Natural killer cell treated with Interleukin-12 subunit alpha and Interleukin-12 subunit beta and Interleukin-15 and Interleukin-18, amount 100 ng/mL, for 72 hours (primary cell): ENCODE measurements around the gene CD6. TPM values are rescaled to one million over a fixed set of nuclear protein-coding genes. Genes with fewer than 3 reads are reported as not detected.
"Not testable (repeated sequence)": the region's sequence is repeated elsewhere in the genome, so short reads cannot be mapped to it uniquely, and the experiment has no call there.

Experiments used
- ATAC-seq, 2 donors: fragments of 150-1000 bp; cut with Tn5 transposase in 1 of 2; sonication (Bioruptor Pico), chemical (Tn5 transposase) in 1 of 2; 2 replicates each; pipeline ENCODE4 v1.10.0; 2021
- DNase-seq: peaks from one replicate; pipeline ENCODE4 v3.0.0; 2022; ENCODE audit warnings: low spot score
- H3K27ac Mint-ChIP-seq, 2 donors: 1 replicate in 1 of 2; 2 replicates in 1 of 2; pipeline ENCODE4 v1.8.0; 2022; ENCODE audit warnings: mixed read lengths in 2 of 2, mild to moderate bottlenecking in 1 of 2, moderate library complexity in 1 of 2
- H3K27me3 Mint-ChIP-seq, 2 donors: 1 replicate in 1 of 2; 2 replicates in 1 of 2; pipeline ENCODE4 v1.8.0; 2022; ENCODE audit warnings: mixed read lengths in 2 of 2
- H3K36me3 Mint-ChIP-seq: one replicate; pipeline ENCODE4 v1.8.0; 2022; ENCODE audit warnings: mixed read lengths
- H3K4me1 Mint-ChIP-seq, 2 donors: 1 replicate in 1 of 2; 2 replicates in 1 of 2; pipeline ENCODE4 v1.8.0; 2022; ENCODE audit warnings: low read depth in 2 of 2, mixed read lengths in 2 of 2, mild to moderate bottlenecking in 1 of 2
- H3K4me3 Mint-ChIP-seq: one replicate; pipeline ENCODE4 v1.8.0; 2022; ENCODE audit warnings: mixed read lengths
- H3K9me3 Mint-ChIP-seq: 2 replicates; pipeline ENCODE4 v1.8.0; 2022; ENCODE audit warnings: mixed read lengths
- total RNA-seq, 2 donors: library from RNA; stranded (reverse); gene quantifications; one replicate each; pipeline ENCODE4 v1.2.3, GENCODE V29; 2022

CD6 gene
- total RNA-seq, 2 donors from 2014 or later, result 5.9 to 44.0 TPM

- H3K4me1 Mint-ChIP-seq, result peaks cover 30 to 41% of the 10 kb centered on the region in 2 donors
- no peaks in the 10 kb centered on the region for H3K9me3 Mint-ChIP-seq
- H3K36me3 Mint-ChIP-seq, result no peaks in the 10 kb centered on the region
- no peak for ATAC-seq
- H3K27ac Mint-ChIP-seq, result peak overlapping the region in 1 of 2 donors; percentile 90
- no peak for DNase-seq
- H3K27me3 Mint-ChIP-seq, result peaks cover 0 to 7% of the 10 kb centered on the region in 2 donors
- no peak overlapping the region for H3K4me3 Mint-ChIP-seq
Observed at GRCh38 chr11:61062181-61062930, 90.9 kb downstream of the CD6 start.

- not testable (repeated sequence) for H3K4me3 Mint-ChIP-seq, H3K27me3 Mint-ChIP-seq, ATAC-seq, H3K9me3 Mint-ChIP-seq, H3K27ac Mint-ChIP-seq, DNase-seq, H3K36me3 Mint-ChIP-seq
- H3K4me1 Mint-ChIP-seq, result peaks cover 33 to 35% of the 10 kb centered on the region in 2 donors
Observed at GRCh38 chr11:61065236-61065635, 93.8 kb downstream of the CD6 start.

GRCh38 chr11:61065955-61066638 lies 94.6 kb downstream of the CD6 start:
- H3K27me3 Mint-ChIP-seq, result peaks cover 0 to 4% of the 10 kb centered on the region in 2 donors
- peak overlapping the region; percentile 42 for H3K4me3 Mint-ChIP-seq
- H3K27ac Mint-ChIP-seq, result peak overlapping the region in 1 of 2 donors; percentile 6
- no peaks in the 10 kb centered on the region for H3K36me3 Mint-ChIP-seq
- ATAC-seq (no peak), DNase-seq (no peak)
- no peaks in the 10 kb centered on the region for H3K9me3 Mint-ChIP-seq
- H3K4me1 Mint-ChIP-seq, result peaks cover 35 to 38% of the 10 kb centered on the region in 2 donors

- H3K9me3 Mint-ChIP-seq, result no peaks in the 10 kb centered on the region
- ATAC-seq (no peak), DNase-seq (no peak)
- no peaks in the 10 kb centered on the region for H3K36me3 Mint-ChIP-seq
- peaks cover 0 to 4% of the 10 kb centered on the region in 2 donors for H3K27me3 Mint-ChIP-seq
- H3K4me3 Mint-ChIP-seq, result no peak overlapping the region
- peak overlapping the region in 1 of 2 donors; percentile 15 for H3K27ac Mint-ChIP-seq
- peaks cover 34 to 37% of the 10 kb centered on the region in 2 donors for H3K4me1 Mint-ChIP-seq
Observed at GRCh38 chr11:61066645-61067044, 95.2 kb downstream of the CD6 start.

GRCh38 chr11:61067782-61068446 lies 96.4 kb downstream of the CD6 start:
- Mint-ChIP-seq H3K4me3 (no peak overlapping the region), H3K27me3 (peaks cover 0 to 2% of the 10 kb centered on the region in 2 donors), H3K9me3 (no peaks in the 10 kb centered on the region), H3K36me3 (no peaks in the 10 kb centered on the region), H3K27ac (no peak overlapping the region), H3K4me1 (peaks cover 31 to 36% of the 10 kb centered on the region in 2 donors)
- ATAC-seq (no peak), DNase-seq (no peak)

GRCh38 chr11:61068581-61068980 lies 97.1 kb downstream of the CD6 start:
- Mint-ChIP-seq H3K27me3 (peaks cover 0 to 2% of the 10 kb centered on the region in 2 donors), H3K36me3 (no peaks in the 10 kb centered on the region), H3K4me3 (no peak overlapping the region), H3K27ac (peak overlapping the region in 1 of 2 donors; percentile 67), H3K9me3 (no peaks in the 10 kb centered on the region), H3K4me1 (peaks cover 31 to 36% of the 10 kb centered on the region in 2 donors)
- DNase-seq (no peak), ATAC-seq (no peak)

GRCh38 chr11:61069427-61069826 lies 97.9 kb downstream of the CD6 start:
- H3K9me3 Mint-ChIP-seq, result no peaks in the 10 kb centered on the region
- peaks cover 31 to 36% of the 10 kb centered on the region in 2 donors for H3K4me1 Mint-ChIP-seq
- no peaks in the 10 kb centered on the region for H3K36me3 Mint-ChIP-seq
- DNase-seq (no peak), ATAC-seq (no peak)
- peaks cover 0 to 2% of the 10 kb centered on the region in 2 donors for H3K27me3 Mint-ChIP-seq
- peak overlapping the region; percentile 29 to 67 for H3K27ac Mint-ChIP-seq
- peak overlapping the region; percentile 6 for H3K4me3 Mint-ChIP-seq

Other genes with a start within 250 kb of the CD6 start
- gene MS4A18, start 247.0 kb upstream of the CD6 start, total RNA-seq, result not detected
- not detected for gene MS4A15, start 214.8 kb upstream of the CD6 start, total RNA-seq
- gene MS4A10, start 186.3 kb upstream of the CD6 start, total RNA-seq, result not detected
- gene CCDC86, start 129.6 kb upstream of the CD6 start, total RNA-seq, result 10 to 100 TPM; 45.0 to 78.7 TPM
- under 1 TPM; 0.12 to 0.86 TPM for gene PTGDR2, start 115.7 kb upstream of the CD6 start, total RNA-seq
- not detected for gene ZP1, start 104.1 kb upstream of the CD6 start, total RNA-seq
- 100 to 1,000 TPM; 110 to 182 TPM for gene PRPF19, start 65.1 kb upstream of the CD6 start, total RNA-seq
- gene TMEM109, start 57.5 kb upstream of the CD6 start, total RNA-seq, result 100 to 1,000 TPM in 1 of 2 donors, 10 to 100 TPM in 1; 81.8 to 105 TPM
- gene TMEM132A, start 47.2 kb upstream of the CD6 start, total RNA-seq, result under 1 TPM in 1 of 2 donors, not detected in 1; 0.10 TPM
- gene SLC15A3, start 19.5 kb upstream of the CD6 start, total RNA-seq, result 1 to 10 TPM; 1.2 to 5.0 TPM
- gene CD5, start 130.8 kb downstream of the CD6 start, total RNA-seq, result 10 to 100 TPM in 1 of 2 donors, 1 to 10 TPM in 1; 2.7 to 16.5 TPM
- 10 to 100 TPM in 1 of 2 donors, 1 to 10 TPM in 1; 9.7 to 13.3 TPM for gene VPS37C, start 189.7 kb downstream of the CD6 start, total RNA-seq
- not detected for gene PGA3, start 231.8 kb downstream of the CD6 start, total RNA-seq